ENCODE measurements around the gene PCSK7.

- TF ChIP-seq POLR2AphosphoS5 (IDR thresholded peaks at IDR 0.05; ENCODE audit: insufficient read depth in 1 of 2, low read depth in 1 of 2) (no peak), CTCF (IDR thresholded peaks at IDR 0.05) (no peak), POLR2A (IDR thresholded peaks at IDR 0.05) (no peak)
These were observed 55.7 kb downstream of the PCSK7 start for GRCh38 chr11:117176186-117176585.
